ENCODE results near the gene CAMTA1. TPM values are rescaled to one million over a fixed set of nuclear protein-coding genes. Genes with fewer than 3 reads are reported as not detected.

Gene CAMTA1
- polyA plus RNA-seq, 1 of the 3 experiments (the other 2 are of a cell fraction), result 63.1 TPM

GRCh38 chr1:7778133-7778628, 992.9 kb downstream of the CAMTA1 start:
- H3K27ac ChIP-seq (ENCODE audit: low read depth in 2 of 2, low read length in 1 of 2), result no peak overlapping the region
- no peak overlapping the region for H2AFZ ChIP-seq (ENCODE audit: low read depth)
- H3K4me3 ChIP-seq (ENCODE audit: low read depth in 2 of 2, low read length in 1 of 2), result no peak overlapping the region
- peaks cover 55 to 57% of the 10 kb centered on the region in 2 experiments for H3K36me3 ChIP-seq (replicated peaks in 1 of 2; ENCODE audit: control insufficient read depth in 1 of 2, insufficient read depth in 2 of 2, low read length in 1 of 2)
- no peak overlapping the region for H3K4me2 ChIP-seq
- peaks cover 37% of the 10 kb centered on the region for H3K79me2 ChIP-seq (ENCODE audit: insufficient read depth)
- no peaks in the 10 kb centered on the region for H3K9me2 ChIP-seq
- H3K4me1 ChIP-seq (ENCODE audit: control insufficient read depth in 1 of 2, insufficient read depth in 2 of 2, low read depth in 1 of 2, low read length in 1 of 2), result no peaks in the 10 kb centered on the region
- no peak for DNase-seq
- no peak overlapping the region for H3K9ac ChIP-seq
- ChIA-PET CTCF (interaction anchor here (1.2 to 11.8 kb wide), 2 partner anchors 26 to 110 kb away, joined by 4 to 54 read pairs; no protein-coding TSS in a partner anchor), POLR2A (no interaction called here)
- TF ChIP-seq REST (IDR thresholded peaks at IDR 0.05; ENCODE audit: low read depth, low read length), result no peak
- no peak for TF ChIP-seq JUND (IDR thresholded peaks at IDR 0.05)
- no peak for TF ChIP-seq TCF12 (IDR thresholded peaks at IDR 0.05)
- no peak for TF ChIP-seq RXRA (IDR thresholded peaks at IDR 0.05; ENCODE audit: borderline replicate concordance, low read depth)
- TF ChIP-seq FOXM1 (IDR thresholded peaks at IDR 0.05; ENCODE audit: low read depth), result no peak
- no peak for TF ChIP-seq MAX (IDR thresholded peaks at IDR 0.05; ENCODE audit: low read depth)
- TF ChIP-seq CHD2 (IDR thresholded peaks at IDR 0.05; ENCODE audit: low read length, partially characterized antibody), result no peak
- TF ChIP-seq GATA2 (CRISPR knock-in tag; IDR thresholded peaks at IDR 0.05), result no peak
- no peak for TF ChIP-seq ZBTB33 (IDR thresholded peaks at IDR 0.05; ENCODE audit: borderline replicate concordance, low read depth)
- no peak for TF ChIP-seq CTCF (IDR thresholded peaks at IDR 0.05)
- no peak for TF ChIP-seq USF1 (IDR thresholded peaks at IDR 0.05; ENCODE audit: borderline replicate concordance, low read depth)
- TF ChIP-seq RCOR1 (IDR thresholded peaks at IDR 0.05; ENCODE audit: low read length), result no peak
- TF ChIP-seq NRF1 (IDR thresholded peaks at IDR 0.05; ENCODE audit: low read depth, low read length), result no peak
- no peak for TF ChIP-seq GABPA (IDR thresholded peaks at IDR 0.05; ENCODE audit: low read depth)
- TF ChIP-seq POLR2AphosphoS5 (IDR thresholded peaks at IDR 0.05; ENCODE audit: low read depth, low read length), result no peak
- TF ChIP-seq TAF1 (IDR thresholded peaks at IDR 0.05; ENCODE audit: borderline replicate concordance, low read depth, low read length), result no peak
- TF ChIP-seq FOXJ3 (CRISPR knock-in tag; IDR thresholded peaks at IDR 0.05), result no peak
- TF ChIP-seq TEAD4 (IDR thresholded peaks at IDR 0.05; ENCODE audit: borderline replicate concordance, insufficient read depth), result no peak
- H4K20me1 ChIP-seq (ENCODE audit: insufficient read depth), result peaks cover 19% of the 10 kb centered on the region; the same call in 1 of the 2 replicates
- WGBS (ENCODE audit: low lambda C conversion rate), result 95% methylated on average over 4 of the region's 4 CpGs
- no peaks in the 10 kb centered on the region for H3K9me3 ChIP-seq
- no peaks in the 10 kb centered on the region for H3K27me3 ChIP-seq (ENCODE audit: insufficient read depth)
- peaks cover 24% of the 10 kb centered on the region for H3F3A ChIP-seq (replicated peaks; ENCODE audit: insufficient read depth)
